ENCODE results near the gene MUC13.

- no peak for TF ChIP-seq POLR2AphosphoS5 (IDR thresholded peaks at IDR 0.05; ENCODE audit: borderline replicate concordance, low read depth, low read length)
- TF ChIP-seq EZH2 (IDR thresholded peaks at IDR 0.05) = no peak
- TF ChIP-seq FOXP2 (optimal IDR thresholded peaks at IDR 0.05; ENCODE audit: control extremely low read depth, extremely low read length, insufficient read depth) = no peak
Observed at GRCh38 chr3:124861041-124861440, 73.5 kb downstream of the MUC13 start.

Measured in SK-N-MC (cell line).